ENCODE results near the gene GLCE.
"Not testable (repeated sequence)": the region's sequence is repeated elsewhere in the genome, so short reads cannot be mapped to it uniquely, and the experiment has no call there.

Gene GLCE

DNA sequence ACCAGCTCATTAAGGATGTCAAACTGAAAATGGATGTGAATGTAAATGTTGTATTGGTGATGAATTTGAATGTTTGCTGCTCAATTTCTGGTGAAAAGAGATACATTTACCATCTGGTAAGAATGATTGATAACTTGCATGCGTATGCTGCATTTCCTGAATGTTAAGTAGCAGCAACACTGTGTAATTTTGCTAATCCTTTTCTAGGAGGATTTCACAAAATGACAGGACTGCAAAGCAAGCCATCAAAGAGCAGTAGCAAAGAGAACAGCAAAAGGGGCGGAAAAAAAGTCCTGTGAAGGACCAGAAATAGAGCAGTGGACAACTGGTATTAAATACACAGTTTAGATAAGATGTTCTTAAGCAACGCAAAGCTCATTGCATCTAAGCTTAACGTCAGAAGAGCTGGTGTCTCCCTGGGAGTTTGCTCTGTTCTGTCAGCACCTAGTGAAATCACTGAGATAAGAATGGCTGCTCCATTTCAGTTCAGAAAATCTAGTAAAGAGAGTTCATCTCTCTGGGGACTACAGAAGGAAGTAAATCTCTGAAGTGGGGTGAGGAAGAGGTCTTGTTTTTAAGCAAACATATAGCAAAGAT, 114.7 kb downstream of the GLCE start:
- no peak for DNase-seq (ENCODE audit: low spot score)

DNA sequence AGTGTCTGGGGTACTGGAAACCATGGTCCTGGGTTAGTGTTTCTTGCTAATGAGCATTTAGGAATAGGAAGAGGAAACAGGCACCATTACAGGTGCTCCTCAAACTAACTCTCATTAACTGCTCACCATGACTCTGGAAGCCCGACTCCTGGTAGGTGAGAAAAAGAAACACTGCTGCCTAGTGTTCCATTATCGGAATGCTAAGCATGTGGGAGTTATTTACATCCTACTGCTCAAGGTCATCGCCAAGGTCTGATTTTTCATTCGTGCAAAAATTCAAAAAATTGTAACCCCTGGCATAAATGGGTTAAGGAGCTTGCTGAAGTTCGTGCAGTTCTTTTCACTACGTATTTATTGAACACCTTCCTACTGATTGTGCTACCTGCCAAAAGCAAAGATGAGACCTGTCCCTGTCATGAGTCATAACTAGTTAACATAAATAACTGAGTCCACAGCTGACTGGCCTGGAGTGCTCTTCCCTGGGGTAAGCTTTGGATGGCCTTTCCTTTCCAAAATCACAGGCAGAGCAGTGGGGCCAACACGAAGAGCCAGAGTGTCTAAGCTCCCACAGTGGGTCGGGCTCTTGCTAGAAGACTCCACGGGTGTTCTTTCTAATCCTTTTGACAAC, 115.6 kb downstream of the GLCE start:
- DNase-seq (ENCODE audit: low spot score): no peak

GRCh38 chr15:69277316-69277715, 116.9 kb downstream of the GLCE start:
- DNase-seq (ENCODE audit: low spot score): no peak

GRCh38 chr15:69279636-69280035, 119.2 kb downstream of the GLCE start:
- DNase-seq (ENCODE audit: low spot score): no peak

- no peak for DNase-seq (ENCODE audit: low spot score)
Observed at GRCh38 chr15:69280783-69281182, 120.3 kb downstream of the GLCE start.

GRCh38 chr15:69282104-69282743, 121.8 kb downstream of the GLCE start:
- DNase-seq (ENCODE audit: low spot score): no peak

DNA sequence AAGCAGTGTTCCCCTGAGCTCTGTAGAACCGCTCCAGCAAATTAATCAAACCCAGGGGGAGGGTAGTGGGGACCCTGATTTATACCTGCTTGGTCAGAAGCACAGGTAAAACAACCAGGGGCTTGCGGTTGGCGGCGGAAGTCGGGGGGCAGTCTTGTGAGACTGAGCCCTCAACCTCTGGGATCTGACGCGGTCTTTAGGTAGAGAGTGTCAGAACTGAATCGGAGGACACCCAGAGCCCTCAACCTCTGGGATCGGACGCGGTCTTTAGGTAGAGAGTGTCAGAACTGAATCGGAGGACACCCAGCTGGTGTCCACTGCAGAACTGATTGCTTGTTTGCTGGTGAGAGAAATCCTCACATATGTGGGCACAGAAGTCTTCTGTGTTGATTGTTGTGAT, 125.4 kb downstream of the GLCE start:
- DNase-seq (ENCODE audit: low spot score): no peak

DNA sequence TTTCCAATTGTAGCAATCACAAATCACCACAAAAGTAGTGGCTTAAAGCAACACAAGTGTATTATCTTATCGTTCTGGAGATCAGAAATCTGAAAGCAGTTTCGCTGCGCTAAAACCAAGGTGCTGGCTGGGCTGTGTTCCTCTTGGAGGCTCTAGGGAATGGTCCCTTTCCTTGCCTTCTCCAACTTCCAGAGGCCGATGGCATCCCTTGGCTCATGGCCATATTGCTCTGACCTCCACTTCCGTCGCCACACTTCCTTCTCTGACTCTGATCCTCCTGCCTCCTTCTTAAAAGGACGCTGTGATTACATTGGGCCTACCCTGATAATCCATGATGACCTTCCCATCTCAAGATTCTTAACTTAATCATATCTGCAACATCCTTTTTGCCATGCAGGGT, 127.6 kb downstream of the GLCE start:
- DNase-seq (ENCODE audit: low spot score): no peak

GRCh38 chr15:69288531-69289341, 128.3 kb downstream of the GLCE start:
- DNase-seq (ENCODE audit: low spot score): no peak

DNA sequence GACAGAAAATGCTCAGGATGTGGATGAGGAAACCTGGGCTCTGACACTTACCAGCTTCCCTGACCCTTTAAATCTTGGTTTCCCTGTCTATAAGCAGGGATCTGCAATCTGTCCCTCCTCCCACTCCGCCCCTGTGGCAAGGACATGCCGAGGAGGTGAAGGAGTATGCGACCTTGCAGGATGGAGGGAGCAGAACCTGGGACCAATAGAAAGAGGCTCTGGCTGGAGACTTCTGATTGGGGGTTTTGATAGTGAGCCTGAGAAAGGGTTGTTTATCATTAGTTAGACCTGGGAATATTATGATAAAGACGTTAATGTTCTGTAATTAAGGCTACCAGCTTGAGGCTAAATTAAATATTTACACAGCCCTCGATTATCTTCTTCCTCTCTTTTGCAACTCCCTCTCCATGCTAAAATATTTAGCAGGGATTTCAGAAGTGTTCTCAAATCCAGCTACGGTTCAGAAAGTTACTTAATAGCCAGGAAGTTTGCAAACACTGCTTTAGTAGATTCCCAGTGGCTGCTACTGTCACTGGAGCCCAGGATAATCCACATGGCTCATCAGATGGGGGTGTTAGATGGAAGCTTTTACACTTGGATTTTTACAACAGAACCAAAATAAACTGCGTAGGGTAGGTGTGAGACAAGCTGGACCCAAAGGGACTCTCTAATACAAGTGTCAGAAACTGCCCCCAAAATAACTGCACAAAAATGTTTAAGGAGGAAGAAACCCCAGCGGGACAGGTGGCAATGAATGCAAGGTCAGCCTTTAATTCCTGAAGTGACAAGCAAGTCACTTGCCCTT, 129.1 kb downstream of the GLCE start:
- DNase-seq (ENCODE audit: low spot score): no peak

DNA sequence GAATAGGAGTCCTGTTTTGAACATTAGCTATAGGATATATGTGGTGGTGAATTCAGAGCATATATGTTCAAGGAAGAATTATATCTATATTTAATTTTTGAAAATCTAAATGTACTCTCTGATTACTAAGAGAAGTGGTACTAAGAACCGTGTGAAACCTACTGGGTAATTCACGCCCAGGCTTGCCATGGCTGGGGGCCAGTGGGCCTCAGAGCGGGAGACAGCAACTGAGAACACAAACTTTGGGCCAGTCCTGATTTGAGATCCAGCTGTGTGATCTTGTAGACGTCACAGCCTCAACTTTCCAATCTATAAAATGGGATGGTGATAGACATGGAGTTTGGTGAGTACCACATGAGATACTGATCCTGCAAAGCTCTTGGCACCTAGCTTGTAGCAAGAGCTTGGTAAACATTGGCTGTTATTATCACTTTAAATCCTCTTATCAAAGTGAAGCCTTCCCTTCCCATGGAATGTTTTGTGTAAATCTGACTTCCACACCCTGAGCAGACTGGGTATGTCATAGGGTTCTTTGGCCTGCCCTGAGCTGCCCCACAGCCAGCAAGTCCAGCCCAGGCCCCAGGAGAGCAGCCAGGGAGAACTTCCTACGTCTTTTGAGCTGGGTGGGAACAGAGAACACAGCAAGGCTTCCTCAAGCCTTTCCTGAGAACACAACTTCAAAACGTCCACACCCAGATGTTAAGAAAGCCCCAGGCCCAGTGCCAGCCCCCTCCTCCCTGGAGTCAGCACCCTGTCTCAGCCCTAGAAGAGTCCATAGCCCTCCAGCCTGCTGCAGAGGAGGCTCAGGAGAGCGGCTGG, 130.1 kb downstream of the GLCE start:
- DNase-seq (ENCODE audit: low spot score): no peak

DNA sequence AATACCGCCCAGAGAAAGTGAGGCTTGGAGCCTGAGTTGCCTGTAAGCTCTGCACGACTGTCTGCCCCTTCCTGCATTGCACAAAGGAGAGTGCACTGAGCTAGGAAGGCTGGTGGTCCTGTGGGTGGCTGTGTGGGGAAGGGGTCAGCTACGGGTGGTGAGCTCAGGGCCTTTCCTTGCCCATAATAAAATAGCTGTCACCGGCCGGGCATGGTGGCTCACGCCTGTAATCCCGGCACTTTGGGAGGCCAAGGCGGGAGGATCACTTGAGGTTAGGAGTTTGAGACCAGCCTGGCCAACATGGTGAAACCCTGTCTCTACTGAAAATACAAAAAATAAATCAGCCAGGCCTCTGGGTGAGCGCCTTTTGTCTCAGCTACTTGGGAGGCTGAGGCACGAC, 131.2 kb downstream of the GLCE start:
- DNase-seq (ENCODE audit: low spot score): not testable (repeated sequence)

GRCh38 chr15:69292826-69293420, 132.5 kb downstream of the GLCE start:
- DNase-seq (ENCODE audit: low spot score): no peak

DNA sequence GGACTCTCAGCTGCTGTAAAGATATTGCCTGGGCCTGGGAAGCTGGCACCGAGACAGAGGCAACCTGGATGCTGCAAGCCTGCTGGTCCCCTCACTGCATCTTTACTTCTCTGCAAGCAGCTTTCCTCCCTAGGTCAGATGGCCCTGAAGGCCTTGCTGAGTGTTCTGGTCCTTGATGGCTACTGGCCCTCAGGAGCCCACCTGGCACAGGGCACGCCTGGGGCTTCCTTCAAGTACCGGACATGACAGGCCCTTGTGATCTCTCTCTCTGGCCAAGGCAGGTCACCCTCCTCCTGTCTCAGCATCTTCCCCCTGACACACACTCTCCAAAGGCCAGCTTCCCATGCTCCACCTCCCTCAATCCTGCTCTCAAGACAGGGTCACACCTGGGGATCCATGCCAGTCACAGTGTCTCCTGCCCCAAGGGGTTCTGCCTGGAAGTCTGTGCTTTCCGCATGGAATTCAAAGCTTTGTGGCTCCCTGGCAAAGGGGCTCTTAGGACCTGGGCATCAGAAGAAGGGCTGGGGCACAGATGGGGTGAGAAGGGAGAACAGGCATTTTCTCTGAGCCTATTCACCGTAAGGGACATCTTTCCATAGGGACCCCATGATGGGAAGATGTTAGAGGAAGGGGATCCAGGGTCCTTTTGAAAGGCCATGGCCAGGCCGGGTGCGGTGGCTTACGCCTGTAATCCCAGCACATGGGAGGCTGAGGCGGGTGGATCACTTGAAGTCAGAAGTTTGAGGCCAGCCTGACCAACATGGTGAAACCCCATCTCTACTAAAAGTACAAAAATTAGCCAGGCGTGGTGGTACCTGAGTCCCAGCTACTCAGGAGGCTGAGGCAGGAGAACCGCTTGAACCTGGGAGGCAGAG, 133.5 kb downstream of the GLCE start:
- DNase-seq (ENCODE audit: low spot score): no peak

GRCh38 chr15:69296606-69297005, 136.2 kb downstream of the GLCE start:
- no peak for DNase-seq (ENCODE audit: low spot score)

GRCh38 chr15:69297642-69298353, 137.4 kb downstream of the GLCE start:
- no peak for DNase-seq (ENCODE audit: low spot score)

GRCh38 chr15:69298354-69298696, 137.9 kb downstream of the GLCE start:
- DNase-seq (ENCODE audit: low spot score): no peak

- DNase-seq (ENCODE audit: low spot score): peak; percentile 13
Observed at GRCh38 chr15:69298697-69299441, 138.4 kb downstream of the GLCE start, which contains the start of gene PAQR5. Gene PAQR5, plus strand, starts transcription at chr15:69298912. Its CDS starts 61,169 bp downstream, at chr15:69360081.

Measured in NAMALWA (cell line).